Measurements from ENCODE around the gene CDCA4.

- no peak for TF ChIP-seq GATA3 (IDR thresholded peaks at IDR 0.05; ENCODE audit: low read depth, low read length)
- no peak for TF ChIP-seq GATA2 (IDR thresholded peaks at IDR 0.05; ENCODE audit: low read depth, low read length)
These were observed 13.6 kb upstream of the CDCA4 start for GRCh38 chr14:105034315-105035039.

Measured in SH-SY5Y (cell line).